Breast epithelium (tissue), 3 donors: ENCODE data around the gene CYB5A.

ENCODE experiments used
- CTCF ChIP-seq, 3 donors: fragments of 450-650 bp; IDR thresholded peaks; one replicate each; pipeline ENCODE4 v1.5.1; 2016 to 2017; ENCODE audit warnings: antibody characterized with exemption in 3 of 3, mild to moderate bottlenecking in 3 of 3, moderate library complexity in 3 of 3
- POLR2A ChIP-seq: fragments of 450-650 bp; IDR thresholded peaks from one replicate; pipeline ENCODE4 v1.6.1; 2016; ENCODE audit warnings: antibody characterized with exemption, mild to moderate bottlenecking, moderate library complexity

DNA sequence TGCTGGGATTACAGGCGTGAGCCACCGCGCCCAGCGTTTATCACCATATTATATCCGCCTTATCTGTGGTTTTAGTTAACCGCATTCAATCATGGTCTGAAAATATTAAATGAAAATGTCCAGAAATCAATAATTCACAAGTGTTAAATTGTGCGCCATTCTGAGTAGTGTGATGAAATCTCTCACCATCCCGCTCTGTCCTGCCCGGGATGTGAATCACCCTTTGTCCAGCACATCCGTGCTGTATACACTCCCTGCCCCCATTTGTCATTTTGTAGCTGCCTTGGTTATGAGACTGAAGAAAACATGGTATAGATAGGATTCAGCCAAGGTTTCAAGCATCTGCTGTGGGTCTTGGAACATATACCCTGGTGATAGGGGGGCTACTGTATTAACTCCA, 72.7 kb downstream of the CYB5A start:
- TF ChIP-seq CTCF (IDR thresholded peaks at IDR 0.05) (no peak), POLR2A (no peak)
